ENCODE measurements around the gene MRM2.

DNA sequence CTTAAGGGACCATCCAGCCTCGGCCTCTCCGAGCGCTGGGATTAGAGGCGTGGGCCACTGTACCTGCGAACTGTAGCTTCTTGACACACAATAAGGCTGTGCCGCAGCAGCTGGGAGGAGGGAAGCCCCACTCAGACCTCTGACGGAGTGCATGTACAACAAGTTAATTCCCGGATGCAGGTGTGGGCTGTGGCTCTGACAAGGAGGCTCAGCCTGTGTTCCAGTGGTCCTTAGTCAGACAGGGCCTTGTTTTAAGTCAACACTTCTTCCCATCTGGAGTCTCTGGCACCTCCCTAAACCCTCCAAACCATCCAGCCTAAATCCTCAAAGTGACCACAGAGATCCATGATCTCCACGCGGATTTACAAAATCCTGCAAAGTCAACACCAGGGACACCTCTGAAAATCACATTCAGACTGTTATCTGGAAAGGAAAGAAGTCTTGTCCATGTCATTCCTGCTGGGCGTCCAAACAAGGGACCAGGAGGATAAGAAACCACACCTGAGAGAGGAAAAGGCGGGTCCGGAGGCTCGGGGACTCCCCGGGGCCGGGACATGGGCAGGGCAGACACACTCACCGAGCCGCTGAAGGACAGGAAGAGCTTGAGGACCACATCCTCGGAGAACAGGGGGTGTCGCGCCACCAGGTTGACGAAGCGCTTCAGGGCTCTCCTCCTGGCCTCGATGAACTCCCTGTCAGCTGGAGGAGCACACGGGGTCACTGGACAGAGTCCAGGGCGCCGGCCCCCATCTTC, 29.4 kb upstream of the MRM2 start:
- TF ChIP-seq YY1 (IDR thresholded peaks at IDR 0.05): no peak
- TF ChIP-seq, protein P1, sequence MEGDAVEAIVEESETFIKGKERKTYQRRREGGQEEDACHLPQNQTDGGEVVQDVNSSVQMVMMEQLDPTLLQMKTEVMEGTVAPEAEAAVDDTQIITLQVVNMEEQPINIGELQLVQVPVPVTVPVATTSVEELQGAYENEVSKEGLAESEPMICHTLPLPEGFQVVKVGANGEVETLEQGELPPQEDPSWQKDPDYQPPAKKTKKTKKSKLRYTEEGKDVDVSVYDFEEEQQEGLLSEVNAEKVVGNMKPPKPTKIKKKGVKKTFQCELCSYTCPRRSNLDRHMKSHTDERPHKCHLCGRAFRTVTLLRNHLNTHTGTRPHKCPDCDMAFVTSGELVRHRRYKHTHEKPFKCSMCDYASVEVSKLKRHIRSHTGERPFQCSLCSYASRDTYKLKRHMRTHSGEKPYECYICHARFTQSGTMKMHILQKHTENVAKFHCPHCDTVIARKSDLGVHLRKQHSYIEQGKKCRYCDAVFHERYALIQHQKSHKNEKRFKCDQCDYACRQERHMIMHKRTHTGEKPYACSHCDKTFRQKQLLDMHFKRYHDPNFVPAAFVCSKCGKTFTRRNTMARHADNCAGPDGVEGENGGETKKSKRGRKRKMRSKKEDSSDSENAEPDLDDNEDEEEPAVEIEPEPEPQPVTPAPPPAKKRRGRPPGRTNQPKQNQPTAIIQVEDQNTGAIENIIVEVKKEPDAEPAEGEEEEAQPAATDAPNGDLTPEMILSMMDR (IDR thresholded peaks at IDR 0.05; ENCODE audit: low read depth, low read length, missing input control): no peak
- TF ChIP-seq, protein P2, sequence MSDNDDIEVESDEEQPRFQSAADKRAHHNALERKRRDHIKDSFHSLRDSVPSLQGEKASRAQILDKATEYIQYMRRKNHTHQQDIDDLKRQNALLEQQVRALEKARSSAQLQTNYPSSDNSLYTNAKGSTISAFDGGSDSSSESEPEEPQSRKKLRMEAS (IDR thresholded peaks at IDR 0.05): no peak
- TF ChIP-seq TAF1 (conservative IDR thresholded peaks at IDR 0.05): no peak
- TF ChIP-seq JUND (IDR thresholded peaks at IDR 0.05): no peak
- no peak for TF ChIP-seq SP1 (IDR thresholded peaks at IDR 0.05)
- TF ChIP-seq RAD21 (IDR thresholded peaks at IDR 0.05): no peak
- TF ChIP-seq, protein P3, sequence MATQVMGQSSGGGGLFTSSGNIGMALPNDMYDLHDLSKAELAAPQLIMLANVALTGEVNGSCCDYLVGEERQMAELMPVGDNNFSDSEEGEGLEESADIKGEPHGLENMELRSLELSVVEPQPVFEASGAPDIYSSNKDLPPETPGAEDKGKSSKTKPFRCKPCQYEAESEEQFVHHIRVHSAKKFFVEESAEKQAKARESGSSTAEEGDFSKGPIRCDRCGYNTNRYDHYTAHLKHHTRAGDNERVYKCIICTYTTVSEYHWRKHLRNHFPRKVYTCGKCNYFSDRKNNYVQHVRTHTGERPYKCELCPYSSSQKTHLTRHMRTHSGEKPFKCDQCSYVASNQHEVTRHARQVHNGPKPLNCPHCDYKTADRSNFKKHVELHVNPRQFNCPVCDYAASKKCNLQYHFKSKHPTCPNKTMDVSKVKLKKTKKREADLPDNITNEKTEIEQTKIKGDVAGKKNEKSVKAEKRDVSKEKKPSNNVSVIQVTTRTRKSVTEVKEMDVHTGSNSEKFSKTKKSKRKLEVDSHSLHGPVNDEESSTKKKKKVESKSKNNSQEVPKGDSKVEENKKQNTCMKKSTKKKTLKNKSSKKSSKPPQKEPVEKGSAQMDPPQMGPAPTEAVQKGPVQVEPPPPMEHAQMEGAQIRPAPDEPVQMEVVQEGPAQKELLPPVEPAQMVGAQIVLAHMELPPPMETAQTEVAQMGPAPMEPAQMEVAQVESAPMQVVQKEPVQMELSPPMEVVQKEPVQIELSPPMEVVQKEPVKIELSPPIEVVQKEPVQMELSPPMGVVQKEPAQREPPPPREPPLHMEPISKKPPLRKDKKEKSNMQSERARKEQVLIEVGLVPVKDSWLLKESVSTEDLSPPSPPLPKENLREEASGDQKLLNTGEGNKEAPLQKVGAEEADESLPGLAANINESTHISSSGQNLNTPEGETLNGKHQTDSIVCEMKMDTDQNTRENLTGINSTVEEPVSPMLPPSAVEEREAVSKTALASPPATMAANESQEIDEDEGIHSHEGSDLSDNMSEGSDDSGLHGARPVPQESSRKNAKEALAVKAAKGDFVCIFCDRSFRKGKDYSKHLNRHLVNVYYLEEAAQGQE (IDR thresholded peaks at IDR 0.05): no peak
- TF ChIP-seq, protein P4, sequence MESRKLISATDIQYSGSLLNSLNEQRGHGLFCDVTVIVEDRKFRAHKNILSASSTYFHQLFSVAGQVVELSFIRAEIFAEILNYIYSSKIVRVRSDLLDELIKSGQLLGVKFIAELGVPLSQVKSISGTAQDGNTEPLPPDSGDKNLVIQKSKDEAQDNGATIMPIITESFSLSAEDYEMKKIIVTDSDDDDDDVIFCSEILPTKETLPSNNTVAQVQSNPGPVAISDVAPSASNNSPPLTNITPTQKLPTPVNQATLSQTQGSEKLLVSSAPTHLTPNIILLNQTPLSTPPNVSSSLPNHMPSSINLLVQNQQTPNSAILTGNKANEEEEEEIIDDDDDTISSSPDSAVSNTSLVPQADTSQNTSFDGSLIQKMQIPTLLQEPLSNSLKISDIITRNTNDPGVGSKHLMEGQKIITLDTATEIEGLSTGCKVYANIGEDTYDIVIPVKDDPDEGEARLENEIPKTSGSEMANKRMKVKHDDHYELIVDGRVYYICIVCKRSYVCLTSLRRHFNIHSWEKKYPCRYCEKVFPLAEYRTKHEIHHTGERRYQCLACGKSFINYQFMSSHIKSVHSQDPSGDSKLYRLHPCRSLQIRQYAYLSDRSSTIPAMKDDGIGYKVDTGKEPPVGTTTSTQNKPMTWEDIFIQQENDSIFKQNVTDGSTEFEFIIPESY (IDR thresholded peaks at IDR 0.05): no peak
- no peak for TF ChIP-seq HNF4A (conservative IDR thresholded peaks at IDR 0.05)
- no peak for TF ChIP-seq GABPA (IDR thresholded peaks at IDR 0.05 in 1 of 2, conservative IDR thresholded peaks at IDR 0.05 in 1 of 2)
